Measurements from ENCODE around the gene MMP17. TPM values are rescaled to one million over a fixed set of nuclear protein-coding genes. Genes with fewer than 3 reads are reported as not detected.

The MMP17 gene
- total and polyA plus RNA-seq, 5 experiments from 2014 or later, result 0.62 to 1.5 TPM; not detected in 3

Other genes with a start within 250 kb of the MMP17 start
- 100 to 1,000 TPM; 108 TPM for gene SFSWAP, start 117.3 kb upstream of the MMP17 start, total RNA-seq
- gene SFSWAP, start 117.3 kb upstream of the MMP17 start, polyA plus RNA-seq, result 10 to 100 TPM; 14.8 to 23.3 (median 17.8) TPM
- gene ULK1, start 66.2 kb downstream of the MMP17 start, total RNA-seq, result 10 to 100 TPM; 47.1 to 54.4 TPM
- gene ULK1, start 66.2 kb downstream of the MMP17 start, polyA plus RNA-seq, result under 1 TPM; 0.43 to 0.76 (median 0.68) TPM
- gene PUS1, start 100.9 kb downstream of the MMP17 start, total RNA-seq, result 10 to 100 TPM; 56.9 to 57.0 TPM
- gene PUS1, start 100.9 kb downstream of the MMP17 start, polyA plus RNA-seq, result 10 to 100 TPM; 16.9 to 35.1 (median 17.5) TPM
- 10 to 100 TPM; 80.6 to 82.5 TPM for gene EP400, start 121.5 kb downstream of the MMP17 start, total RNA-seq
- 1 to 10 TPM; 1.1 to 3.4 (median 2.0) TPM for gene EP400, start 121.5 kb downstream of the MMP17 start, polyA plus RNA-seq